GM12878 (cell line): ENCODE measurements around the gene ANKRD1. TPM values are rescaled to one million over a fixed set of nuclear protein-coding genes. Genes with fewer than 3 reads are reported as not detected.

Source experiments
- ATAC-seq: fragments of 200-7000 bp; cut with Tn5 transposase; 3 replicates; pipeline ENCODE4 v1.9.1; 2020; ENCODE audit warnings: mild to moderate bottlenecking, moderate library complexity
- BruUV-seq: library from RNA; stranded (reverse); fragments of 400-500 nt; replicated peaks from 2 replicates; lab custom pipeline; 2021; lab: Mats Ljungman, UMichigan
- CTCF ChIA-PET: fragments of 300-600 bp; sonication (Branson Sonifier 250); formaldehyde crosslinking; extraction: SDS; loops from one replicate; lab custom pipeline; 2021; ENCODE audit warnings: inconsistent platforms; lab: Yijun Ruan, JAX
- POLR2A ChIA-PET: fragments of 350-600 bp; formaldehyde crosslinking; extraction: SDS; loops from one replicate; lab custom pipeline; 2021; ENCODE audit warnings: inconsistent platforms; lab: Charles Lee
- RAD21 ChIA-PET: fragments of 300-600 bp; sonication (Branson Sonifier 250); formaldehyde crosslinking; loops from one replicate; lab custom pipeline; 2023; ENCODE audit warnings: antibody characterized with exemption; ENCODE audit not compliant: unreplicated experiment; lab: Charles Lee
- SMC1A ChIA-PET: fragments of 300-600 bp; sonication (Branson Sonifier 250); formaldehyde crosslinking; loops from one replicate; lab custom pipeline; 2023; ENCODE audit not compliant: unreplicated experiment, uncharacterized antibody; lab: Charles Lee
- DNase-seq: peaks from one replicate; pipeline ENCODE4 v3.0.0-alpha.2; 2011; ENCODE audit warnings: low read depth, low spot score
- FAIRE-seq: peaks from 3 replicates; lab custom pipeline; 2011; peaks lifted over from hg19 to GRCh38; lab: Jason Lieb, UNC
- H2AFZ ChIP-seq: 2 replicates; pipeline ENCODE4 v1.6.0; 2011; ENCODE audit warnings: low read depth, low read length, control low read depth; ENCODE audit not compliant: control insufficient read depth
- H3K27ac ChIP-seq: 2 replicates; pipeline ENCODE4 v1.5.1; 2011; ENCODE audit warnings: control low read depth; ENCODE audit not compliant: control insufficient read depth, insufficient read depth
- H3K27me3 ChIP-seq, 2 experiments: replicated peaks in 1 of 2; 2 replicates each; pipeline versions ENCODE4 v1.6.0 to v1.6.1; 2011; ENCODE audit warnings: low read length in 1 of 2; ENCODE audit not compliant: control insufficient read depth in 2 of 2, insufficient read depth in 2 of 2
- H3K36me3 ChIP-seq, 2 experiments: 2 replicates each; pipeline ENCODE4 v1.5.1; 2011; ENCODE audit warnings: low read length in 1 of 2; ENCODE audit not compliant: control insufficient read depth in 2 of 2, insufficient read depth in 2 of 2
- H3K4me1 ChIP-seq: 2 replicates; pipeline ENCODE4 v1.6.1; 2011; ENCODE audit warnings: mild to moderate bottlenecking, low read length, moderate library complexity, mixed read lengths; ENCODE audit not compliant: control insufficient read depth, insufficient read depth
- H3K4me2 ChIP-seq: 2 replicates; pipeline ENCODE4 v1.6.0; 2011; ENCODE audit warnings: control low read depth; ENCODE audit not compliant: control insufficient read depth, insufficient read depth
- H3K4me3 ChIP-seq: fragments of 200-600 bp; sonication (generic); 2 replicates; pipeline ENCODE4 v1.5.1; 2016
- H3K79me2 ChIP-seq: 2 replicates; pipeline ENCODE4 v1.6.0; 2011; ENCODE audit warnings: low read length; ENCODE audit not compliant: control insufficient read depth, insufficient read depth
- H3K9ac ChIP-seq: 2 replicates; pipeline ENCODE4 v1.8.0; 2011; ENCODE audit warnings: low read length, control low read depth, mixed read lengths; ENCODE audit not compliant: control insufficient read depth, insufficient read depth
- H3K9me3 ChIP-seq: replicated peaks from 3 replicates; pipeline ENCODE4 v1.5.1; 2011; ENCODE audit warnings: mild to moderate bottlenecking, low read length; ENCODE audit not compliant: control insufficient read depth, insufficient read depth
- H4K20me1 ChIP-seq: 2 replicates; pipeline ENCODE4 v1.6.0; 2011; ENCODE audit not compliant: control insufficient read depth, insufficient read depth
- CHD1 ChIP-seq: IDR thresholded peaks from 2 replicates; pipeline ENCODE4 v1.6.1; 2012; ENCODE audit warnings: low read depth, low read length, improper control_type of control experiment
- EGR1 ChIP-seq, 2 experiments: IDR thresholded peaks; 1 replicate in 1 of 2; 2 replicates in 1 of 2; pipeline ENCODE4 v1.6.1; 2011 to 2012; ENCODE audit warnings: low read depth in 2 of 2, low read length in 2 of 2, borderline replicate concordance in 1 of 2, mild to moderate bottlenecking in 1 of 2, moderate library complexity in 1 of 2
- ELK1 ChIP-seq: IDR thresholded peaks from 2 replicates; pipeline ENCODE4 v1.6.1; 2012; ENCODE audit warnings: low read depth, low read length, improper control_type of control experiment
- EP300 ChIP-seq, 2 experiments: fragments of 150-350 bp in 1 of 2; IDR thresholded peaks; 2 replicates each; pipeline ENCODE4 v1.6.1; 2011 to 2012; ENCODE audit warnings: low read depth in 2 of 2, low read length in 2 of 2, borderline replicate concordance in 1 of 2, improper control_type of control experiment in 1 of 2, inconsistent platforms in 1 of 2; ENCODE audit not compliant: control insufficient read depth in 1 of 2
- PAX5 ChIP-seq: IDR thresholded peaks from 2 replicates; pipeline ENCODE4 v1.6.1; 2011; ENCODE audit warnings: low read depth, low read length, borderline replicate concordance
- RCOR1 ChIP-seq: conservative IDR thresholded peaks from 2 replicates; pipeline ENCODE4 v1.6.1; 2012; ENCODE audit warnings: low read depth, low read length, improper control_type of control experiment
- RUNX3 ChIP-seq: IDR thresholded peaks from 2 replicates; pipeline ENCODE4 v1.6.1; 2012; ENCODE audit warnings: low read length, inconsistent platforms
- SPI1 ChIP-seq: IDR thresholded peaks from 2 replicates; pipeline ENCODE4 v1.6.1; 2011; ENCODE audit warnings: low read depth, mild to moderate bottlenecking, low read length, moderate library complexity, borderline replicate concordance; ENCODE audit not compliant: insufficient read depth
- ZNF217 ChIP-seq: fragments of 450-650 bp; IDR thresholded peaks from 2 replicates; pipeline ENCODE4 v1.6.1; 2017; ENCODE audit warnings: antibody characterized with exemption, mild to moderate bottlenecking
- ZSCAN29 ChIP-seq: fragments of 450-650 bp; IDR thresholded peaks from 2 replicates; pipeline ENCODE4 v1.6.1; 2017; ENCODE audit warnings: mild to moderate bottlenecking, moderate library complexity
- WGBS: methylation state at CpG from one replicate; pipeline ENCODE4 v1.1.6; 2016; ENCODE audit warnings: low lambda C conversion rate; ENCODE audit not compliant: insufficient replicate concordance, insufficient coverage; ENCODE audit errors: missing lambda C conversion rate; 5-methylcytosine and 5-hydroxymethylcytosine counted together
- in situ Hi-C: fragments of 300-500 bp; cut with MboI; formaldehyde crosslinking; loops from 9 replicates; pipeline ENCODE4 v1.14.3; 2018; ENCODE audit warnings: mixed read lengths
- intact Hi-C: fragments of 100-400 bp; cut with micrococcal nuclease; formaldehyde crosslinking; loops from one replicate; pipeline ENCODE4 v1.14.2; 2022; ENCODE audit not compliant: unreplicated experiment
- polyA plus RNA-seq, 11 experiments: library from polyadenylated mRNA; depleted of rRNA in 4 of 11; unstranded in 6 of 11; stranded (reverse) in 5 of 11; fragments of >200 nt; fragmentation: Nextera tagmentation in 4 of 11; fragmentation: Illumina TruSeq in 1 of 11; extraction: Ambion mirVana in 4 of 11; extraction: Trizol in 1 of 11; gene quantifications; 1 replicate in 1 of 11; 2 replicates in 10 of 11; pipeline versions ENCODE4 v1.2.1 to v1.2.3, GENCODE V29; 2011 to 2016; ENCODE audit warnings: inconsistent platforms in 2 of 11, missing spikeins in 2 of 11, low read depth in 1 of 11
- total RNA-seq, 4 experiments: library from RNA; depleted of rRNA in 3 of 4; stranded (reverse); fragments of >200 nt in 3 of 4; fragmentation: Illumina TruSeq in 1 of 4; extraction: Trizol in 1 of 4; gene quantifications; 2 replicates each; pipeline versions ENCODE4 v1.2.1 to v1.2.3, GENCODE V29; 2013 to 2021

Gene ANKRD1
- total and polyA plus RNA-seq, 10 of the 15 experiments (the other 5 are each of a cell fraction or from before 2014, with no cell fraction given): not detected

- no peak overlapping the region for H2AFZ ChIP-seq
- 47% methylated on average over 3 of the region's 3 CpGs for WGBS
- H3K79me2 ChIP-seq: no peaks in the 10 kb centered on the region
- in situ Hi-C loops: no loop called here
- RAD21 ChIA-PET: no interaction called here
- TF ChIP-seq SPI1 (no peak), RUNX3 (no peak), PAX5 (no peak), ELK1 (no peak), EP300 (IDR thresholded peaks at IDR 0.05; ENCODE audit: borderline replicate concordance in 1 of 2, control insufficient read depth in 1 of 2, low read depth in 2 of 2, low read length in 2 of 2) (no peak), ZSCAN29 (no peak), ZNF217 (no peak), RCOR1 (no peak), CHD1 (no peak), EGR1 (IDR thresholded peaks at IDR 0.05; ENCODE audit: borderline replicate concordance in 1 of 2, low read depth in 2 of 2, low read length in 2 of 2) (no peak)
- TF ChIP-seq, all 136 proteins: peak for 0
- no peak for ATAC-seq
- no TSS peak for BruUV-seq
- no peak for DNase-seq
- Histone ChIP-seq H3K4me2 (no peak overlapping the region), H3K9ac (no peak overlapping the region), H3K9me3 (no peaks in the 10 kb centered on the region), H3K4me1 (no peaks in the 10 kb centered on the region), H3K27ac (no peak overlapping the region), H3K36me3 (no peaks in the 10 kb centered on the region), H4K20me1 (no peaks in the 10 kb centered on the region), H3K27me3 (no peaks in the 10 kb centered on the region), H3K4me3 (no peak overlapping the region)
- intact Hi-C loops: no loop called here
- CTCF ChIA-PET: interaction anchor here (1.1 kb wide), 1 partner anchor 27 kb away, joined by 3 read pairs; no protein-coding TSS in a partner anchor
- SMC1A ChIA-PET: interaction anchor here (1.0 to 1.6 kb wide), 3 partner anchors 25 to 56 kb away, joined by 3 to 5 read pairs (median 5); no protein-coding TSS in a partner anchor
- FAIRE-seq: no peak
- POLR2A ChIA-PET: no interaction called here
Observed at GRCh38 chr10:90967865-90968264, 47.0 kb upstream of the ANKRD1 start.
